K562 (cell line): ENCODE results near the gene GPNMB. TPM values are rescaled to one million over a fixed set of nuclear protein-coding genes. Genes with fewer than 3 reads are reported as not detected.

Experiments
- ATAC-seq: fragments of 200-7000 bp; cut with Tn5 transposase; 3 replicates; pipeline ENCODE4 v1.9.1; 2020; ENCODE audit warnings: moderate library complexity
- BruUV-seq: library from RNA; stranded (reverse); fragments of 400-500 nt; replicated peaks from 2 replicates; lab custom pipeline; 2021; lab: Mats Ljungman, UMichigan
- CTCF ChIA-PET: fragments of 300-600 bp; formaldehyde crosslinking; extraction: SDS; loops from one replicate; lab custom pipeline; 2021; ENCODE audit warnings: low intra/inter-chr PET ratio; lab: Yijun Ruan, JAX
- POLR2A ChIA-PET: fragments of 300-600, 350-650 bp; sonication (Branson Sonifier 250); formaldehyde crosslinking; extraction: SDS; loops from one replicate; lab custom pipeline; 2021; ENCODE audit warnings: antibody characterized with exemption, inconsistent platforms; lab: Yijun Ruan, JAX
- DNase-seq, 4 experiments: peaks; one replicate each; pipeline versions ENCODE4 v3.0.0 to v3.0.0-alpha.2; 2011 to 2018; ENCODE audit warnings: low spot score in 3 of 4, mixed read lengths in 3 of 4; ENCODE audit errors: extremely low read depth in 1 of 4
- FAIRE-seq: peaks from 2 replicates; lab custom pipeline; 2011; peaks lifted over from hg19 to GRCh38; lab: Jason Lieb, UNC
- H2AFZ ChIP-seq: 2 replicates; pipeline ENCODE4 v1.6.0; 2011; ENCODE audit warnings: low read depth, low read length, control low read depth, inconsistent platforms
- H3K27ac ChIP-seq: fragments of 200-600 bp; 3 replicates; pipeline ENCODE4 v1.8.0; 2011; ENCODE audit warnings: low read depth, mild to moderate bottlenecking, control low read depth, inconsistent platforms, low read length, moderate library complexity, mixed read lengths; ENCODE audit errors: extremely low read depth
- H3K27me3 ChIP-seq, 2 experiments: fragments of 300-600 bp in 1 of 2; 2 replicates in 1 of 2; 3 replicates in 1 of 2; pipeline versions ENCODE4 v1.6.0 to v1.8.0; 2011; ENCODE audit warnings: inconsistent platforms in 2 of 2, low read length in 2 of 2, mild to moderate bottlenecking in 1 of 2, mixed read lengths in 1 of 2, moderate library complexity in 1 of 2; ENCODE audit not compliant: control insufficient read depth in 2 of 2, insufficient read depth in 2 of 2
- H3K36me3 ChIP-seq: fragments of 300-600 bp; 3 replicates; pipeline ENCODE4 v1.8.0; 2011; ENCODE audit warnings: mild to moderate bottlenecking, low read length, inconsistent platforms; ENCODE audit not compliant: control insufficient read depth, insufficient read depth
- H3K4me1 ChIP-seq, 2 experiments: fragments of 200-600 bp in 1 of 2; replicated peaks in 1 of 2; 2 replicates in 1 of 2; 3 replicates in 1 of 2; pipeline versions ENCODE4 v1.5.1 to v1.8.0; 2011; ENCODE audit warnings: inconsistent platforms in 2 of 2, low read length in 2 of 2, mild to moderate bottlenecking in 1 of 2, mixed read lengths in 1 of 2, moderate library complexity in 1 of 2; ENCODE audit not compliant: control insufficient read depth in 2 of 2, insufficient read depth in 2 of 2
- H3K4me2 ChIP-seq: 2 replicates; pipeline ENCODE4 v1.6.1; 2011; ENCODE audit warnings: low read length, control low read depth, inconsistent platforms, mixed read lengths; ENCODE audit not compliant: insufficient read depth
- H3K4me3 ChIP-seq: fragments of 200-600 bp; sonication (generic), shearing (Covaris generic); 2 replicates; pipeline ENCODE4 v1.5.1; 2016; ENCODE audit warnings: control low read depth, inconsistent platforms
- H3K79me2 ChIP-seq: fragments of 200-600 bp; 3 replicates; pipeline ENCODE4 v1.8.0; 2011; ENCODE audit warnings: low read length, inconsistent platforms; ENCODE audit not compliant: control insufficient read depth, insufficient read depth
- H3K9ac ChIP-seq, 2 experiments: 2 replicates each; pipeline versions ENCODE4 v1.6.0 to v1.6.1; 2011; ENCODE audit warnings: low read depth in 2 of 2, low read length in 2 of 2, control low read depth in 1 of 2, inconsistent platforms in 1 of 2, mild to moderate bottlenecking in 1 of 2, mixed read lengths in 1 of 2; ENCODE audit not compliant: insufficient read depth in 1 of 2
- H3K9me1 ChIP-seq: one replicate; pipeline ENCODE4 v1.6.0; 2011; ENCODE audit warnings: inconsistent platforms, mild to moderate bottlenecking, low read length, moderate library complexity; ENCODE audit not compliant: control insufficient read depth, insufficient read depth
- H3K9me3 ChIP-seq: replicated peaks from 2 replicates; pipeline ENCODE4 v1.5.1; 2011; ENCODE audit warnings: low read depth, low read length, inconsistent platforms; ENCODE audit not compliant: control insufficient read depth, insufficient read depth
- H4K20me1 ChIP-seq: replicated peaks from 2 replicates; pipeline ENCODE4 v1.6.1; 2011; ENCODE audit warnings: low read length, inconsistent platforms, mixed read lengths; ENCODE audit not compliant: control insufficient read depth, insufficient read depth
- ADNP ChIP-seq: fragments of 200-800 bp; sonication (Bioruptor generic); IDR thresholded peaks from 2 replicates; pipeline ENCODE4 v1.6.1; 2016; ENCODE audit warnings: missing genetic modification characterization, missing compliant biosample characterization
- JUN ChIP-seq, 2 experiments: sonication (generic) in 1 of 2; formaldehyde crosslinking in 1 of 2; IDR thresholded peaks; 2 replicates each; pipeline versions ENCODE4 v1.6.1 to v1.8.0; 2012 to 2022; ENCODE audit warnings: borderline replicate concordance in 2 of 2, mild to moderate bottlenecking in 2 of 2, improper control_type of control experiment in 1 of 2, low read depth in 1 of 2, low read length in 1 of 2, missing genetic modification reagents in 1 of 2
- MCM2 ChIP-seq: fragments of 450-650 bp; IDR thresholded peaks from 2 replicates; pipeline ENCODE4 v1.6.1; 2017; ENCODE audit warnings: low read depth, mild to moderate bottlenecking
- NUFIP1 ChIP-seq: fragments of 450-650 bp; IDR thresholded peaks from 2 replicates; pipeline ENCODE4 v1.6.1; 2018; ENCODE audit not compliant: partially characterized antibody
- OTX1 ChIP-seq: fragments of 450-650 bp; formaldehyde crosslinking; IDR thresholded peaks from 2 replicates; pipeline ENCODE4 v1.4.0; 2022; ENCODE audit warnings: mild to moderate bottlenecking
- PRMT5 ChIP-seq: sonication (generic); formaldehyde crosslinking; IDR thresholded peaks from 2 replicates; pipeline ENCODE4 v1.5.0; 2020; ENCODE audit warnings: missing genetic modification reagents
- RBM39 ChIP-seq: fragments of 200-400 bp; formaldehyde crosslinking; optimal IDR thresholded peaks from 2 replicates; pipeline ENCODE3; 2018; ENCODE audit warnings: low read depth, low read length
- RFX5 ChIP-seq: IDR thresholded peaks from 2 replicates; pipeline ENCODE4 v1.6.1; 2011; ENCODE audit warnings: low read depth, mild to moderate bottlenecking, improper control_type of control experiment, low read length
- RFX7 ChIP-seq: fragments of 250-450 bp; sonication (Bioruptor Pico); IDR thresholded peaks from 2 replicates; pipeline ENCODE4 v1.5.1; 2021; ENCODE audit warnings: mild to moderate bottlenecking
- XRCC4 ChIP-seq: IDR thresholded peaks from one replicate; pipeline ENCODE4 v1.6.1; 2011; ENCODE audit not compliant: insufficient read depth, insufficient read length; ENCODE audit errors: extremely low read depth
- ZEB2 ChIP-seq: fragments of 450-650 bp; IDR thresholded peaks from 2 replicates; pipeline ENCODE4 v1.6.1; 2016
- ZNF121 ChIP-seq: sonication (generic); formaldehyde crosslinking; conservative IDR thresholded peaks from 2 replicates; pipeline ENCODE4 v1.8.0; 2022; ENCODE audit warnings: missing genetic modification reagents
- ZNF316 ChIP-seq: fragments of 450-650 bp; IDR thresholded peaks from 2 replicates; pipeline ENCODE4 v1.6.1; 2016
- ZNF699 ChIP-seq: fragments of 250-450 bp; sonication (Bioruptor Pico); IDR thresholded peaks from 2 replicates; pipeline ENCODE4 v1.8.0; 2021; ENCODE audit warnings: mild to moderate bottlenecking, moderate library complexity; ENCODE audit not compliant: insufficient replicate concordance
- WGBS: fragments of 100-300 bp; shearing (Covaris generic); methylation state at CpG from one replicate; pipeline ENCODE4 v1.1.6; 2016; ENCODE audit warnings: low coverage, mixed read lengths; ENCODE audit not compliant: insufficient coverage; ENCODE audit errors: missing lambda C conversion rate; 5-methylcytosine and 5-hydroxymethylcytosine counted together
- in situ Hi-C: fragments of 300-500 bp; cut with MboI; formaldehyde crosslinking; loops from 4 replicates; pipeline ENCODE4 v1.15.0; 2018; ENCODE audit warnings: inconsistent platforms, mixed read lengths
- intact Hi-C: fragments of 100-400 bp; cut with micrococcal nuclease; formaldehyde crosslinking; loops from 2 replicates; pipeline ENCODE4 v1.14.2; 2022
- polyA plus RNA-seq, 8 experiments: library from polyadenylated mRNA; depleted of rRNA in 4 of 8; stranded (reverse) in 5 of 8; unstranded in 3 of 8; fragments of >200 nt; fragmentation: Nextera tagmentation in 2 of 8; fragmentation: Illumina TruSeq in 1 of 8; extraction: Ambion mirVana in 2 of 8; extraction: Trizol in 1 of 8; gene quantifications; 2 replicates each; pipeline versions ENCODE4 v1.2.1 to v1.2.3, GENCODE V29; 2011 to 2014; ENCODE audit warnings: inconsistent platforms in 1 of 8, missing spikeins in 1 of 8
- total RNA-seq, 7 experiments: library from RNA; depleted of rRNA in 6 of 7; stranded (reverse); fragments of >200 nt in 6 of 7; fragmentation: Illumina TruSeq in 2 of 7; extraction: Trizol in 2 of 7; gene quantifications; 2 replicates each; pipeline versions ENCODE4 v1.2.1 to v1.2.3, GENCODE V29; 2011 to 2021; ENCODE audit warnings: low replicate concordance in 1 of 7
- TF ChIP-seq, protein P1 (sequence below): fragments of 450-650 bp; formaldehyde crosslinking; conservative IDR thresholded peaks from 2 replicates; pipeline ENCODE4 v1.4.0; 2022; ENCODE audit warnings: mild to moderate bottlenecking, missing genetic modification characterization
- TF ChIP-seq, protein P2 (sequence below): fragments of 250-450 bp; sonication (Bioruptor Pico); IDR thresholded peaks from 2 replicates; pipeline ENCODE4 v1.8.0; 2021; ENCODE audit warnings: moderate library complexity, mild to moderate bottlenecking, inconsistent platforms

The GPNMB gene
- total and polyA plus RNA-seq, 9 of the 15 experiments (the other 6 are each of a cell fraction or from before 2014, with no cell fraction given): 0.15 to 0.72 (median 0.33) TPM

DNA sequence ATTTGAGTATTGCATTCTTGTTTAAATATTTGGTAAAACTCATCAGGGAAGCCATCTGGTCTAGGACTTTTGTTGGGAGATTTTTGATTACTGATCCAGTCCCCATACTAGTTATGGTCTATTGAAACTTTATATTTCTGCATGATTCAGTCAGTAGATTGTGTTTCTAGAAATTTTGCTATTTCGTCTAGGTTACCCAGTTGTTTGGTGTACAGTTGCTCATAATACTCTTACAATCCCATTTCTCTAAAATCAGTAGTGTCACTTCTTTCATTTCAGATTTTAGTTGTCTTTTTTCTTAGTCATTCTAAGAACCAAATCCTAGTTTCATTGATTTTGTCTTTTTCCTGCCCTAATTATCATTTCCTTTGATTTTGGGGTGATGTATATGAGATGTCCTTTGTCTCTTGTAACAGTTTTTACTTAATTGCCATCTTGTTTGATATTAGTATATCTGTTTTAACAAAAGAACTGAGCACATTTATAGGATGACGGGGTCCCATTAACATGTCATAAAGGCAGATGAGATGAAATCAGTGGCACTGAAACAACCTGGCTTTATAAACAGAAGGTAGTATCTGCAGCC, 60.5 kb downstream of the GPNMB start:
- Histone ChIP-seq H2AFZ (no peak overlapping the region), H3K9me1 (no peaks in the 10 kb centered on the region), H3K79me2 (peaks cover 66% of the 10 kb centered on the region), H3K27me3 (no peaks in the 10 kb centered on the region), H3K4me1 (no peaks in the 10 kb centered on the region; a peak in 2 of 5 replicates), H3K36me3 (peaks cover 91% of the 10 kb centered on the region), H3K27ac (no peak overlapping the region), H3K9ac (no peak overlapping the region)
- DNase-seq: no peak
- intact Hi-C loops: no loop called here
- FAIRE-seq: no peak
- ChIA-PET CTCF (no interaction called here), POLR2A (interaction anchor here (0.6 kb wide), 1 partner anchor 8 kb away, joined by 4 read pairs; no protein-coding TSS in a partner anchor)
- TF ChIP-seq OTX1 (CRISPR knock-in tag) (no peak), ZEB2 (no peak), RFX7 (CRISPR knock-in tag) (no peak), ZNF316 (no peak), RBM39 (no peak), PRMT5 (no peak), ZNF699 (no peak), XRCC4 (no peak), MCM2 (no peak), RFX5 (no peak), ZNF121 (no peak), NUFIP1 (no peak), ADNP (tag) (no peak), JUN (IDR thresholded peaks at IDR 0.05; ENCODE audit: borderline replicate concordance, low read depth, low read length) (no peak), JUN (CRISPR knock-in tag; IDR thresholded peaks at IDR 0.05; ENCODE audit: borderline replicate concordance) (no peak)
- TF ChIP-seq, protein P1, sequence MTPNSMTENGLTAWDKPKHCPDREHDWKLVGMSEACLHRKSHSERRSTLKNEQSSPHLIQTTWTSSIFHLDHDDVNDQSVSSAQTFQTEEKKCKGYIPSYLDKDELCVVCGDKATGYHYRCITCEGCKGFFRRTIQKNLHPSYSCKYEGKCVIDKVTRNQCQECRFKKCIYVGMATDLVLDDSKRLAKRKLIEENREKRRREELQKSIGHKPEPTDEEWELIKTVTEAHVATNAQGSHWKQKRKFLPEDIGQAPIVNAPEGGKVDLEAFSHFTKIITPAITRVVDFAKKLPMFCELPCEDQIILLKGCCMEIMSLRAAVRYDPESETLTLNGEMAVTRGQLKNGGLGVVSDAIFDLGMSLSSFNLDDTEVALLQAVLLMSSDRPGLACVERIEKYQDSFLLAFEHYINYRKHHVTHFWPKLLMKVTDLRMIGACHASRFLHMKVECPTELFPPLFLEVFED (CRISPR knock-in tag): no peak
- TF ChIP-seq, protein P2, sequence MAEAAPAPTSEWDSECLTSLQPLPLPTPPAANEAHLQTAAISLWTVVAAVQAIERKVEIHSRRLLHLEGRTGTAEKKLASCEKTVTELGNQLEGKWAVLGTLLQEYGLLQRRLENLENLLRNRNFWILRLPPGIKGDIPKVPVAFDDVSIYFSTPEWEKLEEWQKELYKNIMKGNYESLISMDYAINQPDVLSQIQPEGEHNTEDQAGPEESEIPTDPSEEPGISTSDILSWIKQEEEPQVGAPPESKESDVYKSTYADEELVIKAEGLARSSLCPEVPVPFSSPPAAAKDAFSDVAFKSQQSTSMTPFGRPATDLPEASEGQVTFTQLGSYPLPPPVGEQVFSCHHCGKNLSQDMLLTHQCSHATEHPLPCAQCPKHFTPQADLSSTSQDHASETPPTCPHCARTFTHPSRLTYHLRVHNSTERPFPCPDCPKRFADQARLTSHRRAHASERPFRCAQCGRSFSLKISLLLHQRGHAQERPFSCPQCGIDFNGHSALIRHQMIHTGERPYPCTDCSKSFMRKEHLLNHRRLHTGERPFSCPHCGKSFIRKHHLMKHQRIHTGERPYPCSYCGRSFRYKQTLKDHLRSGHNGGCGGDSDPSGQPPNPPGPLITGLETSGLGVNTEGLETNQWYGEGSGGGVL: no peak
- TF ChIP-seq, all 486 proteins: peak for 0
- in situ Hi-C loops: no loop called here
- no peaks in the 10 kb centered on the region for H4K20me1 ChIP-seq
- ATAC-seq: no peak
- H3K9me3 ChIP-seq: no peaks in the 10 kb centered on the region
- WGBS: 86% methylated on average over 2 of the region's 2 CpGs
- BruUV-seq: TSS peak; percentile 0
- no peak overlapping the region for H3K4me3 ChIP-seq
- no peak overlapping the region for H3K4me2 ChIP-seq
